HG03064 (cell line): ENCODE measurements around the gene TEKT4.
A peak's percentile ranks its signal among the peaks of the same experiment; 100 is the strongest.
"Not testable (repeated sequence)": the region's sequence is repeated elsewhere in the genome, so short reads cannot be mapped to it uniquely, and the experiment has no call there.

Source experiments
- ATAC-seq: cut with Tn5 transposase; IDR thresholded peaks from one replicate; pipeline ENCODE4 v1.9.1; 2021; ENCODE audit warnings: low read depth; ENCODE audit not compliant: unreplicated experiment

TEKT4 gene

GRCh38 chr2:94871226-94872087 is at the start of gene TEKT4:
Gene TEKT4 (plus strand): TSS chr2:94871430. CDS start chr2:94871580, 150 bp downstream.
- no peak for ATAC-seq

- ATAC-seq: not testable (repeated sequence)
Observed at GRCh38 chr2:94839224-94839623, 32.0 kb upstream of the TEKT4 start.

GRCh38 chr2:94856856-94857255 is 14.4 kb upstream of the TEKT4 start:
- not testable (repeated sequence) for ATAC-seq

GRCh38 chr2:94857367-94858162 is 13.7 kb upstream of the TEKT4 start:
- ATAC-seq: not testable (repeated sequence)

GRCh38 chr2:94858163-94858888 is 12.9 kb upstream of the TEKT4 start:
- not testable (repeated sequence) for ATAC-seq

GRCh38 chr2:94861308-94862152 is 9.7 kb upstream of the TEKT4 start:
- no peak for ATAC-seq

GRCh38 chr2:94862903-94863302 is 8.3 kb upstream of the TEKT4 start:
- not testable (repeated sequence) for ATAC-seq

- ATAC-seq: no peak
Observed at GRCh38 chr2:94869131-94869530, 2.1 kb upstream of the TEKT4 start.

GRCh38 chr2:94869552-94870439 is 1.4 kb upstream of the TEKT4 start:
- no peak for ATAC-seq

- ATAC-seq: no peak
Observed at GRCh38 chr2:94870440-94871225, 597 bp upstream of the TEKT4 start.

- no peak for ATAC-seq
Observed at GRCh38 chr2:94872088-94872618, 923 bp downstream of the TEKT4 start.

GRCh38 chr2:94872676-94873361 is 1.6 kb downstream of the TEKT4 start:
- no peak for ATAC-seq

GRCh38 chr2:94873362-94874276 is 2.4 kb downstream of the TEKT4 start:
- ATAC-seq: peak; percentile 15

- peak; percentile 75 for ATAC-seq
Observed at GRCh38 chr2:94874277-94874997, 3.2 kb downstream of the TEKT4 start.

- no peak for ATAC-seq
Observed at GRCh38 chr2:94875064-94875819, 4.0 kb downstream of the TEKT4 start.
